OCI-LY3 (cell line): ENCODE measurements around the gene CACNG1.
"Not testable (repeated sequence)": the region's sequence is repeated elsewhere in the genome, so short reads cannot be mapped to it uniquely, and the experiment has no call there.

Source experiments
- H2AFZ ChIP-seq: fragments of 200-600, 300-600 bp; shearing (Covaris generic); 2 replicates; pipeline ENCODE4 v1.6.0; 2014; ENCODE audit warnings: antibody characterized with exemption, low read depth, low read length
- H3K27ac ChIP-seq: fragments of 200-600, 300-600 bp; sonication (generic); 2 replicates; pipeline ENCODE4 v1.5.1; 2014; ENCODE audit warnings: mild to moderate bottlenecking, low read length, moderate library complexity, mixed read lengths
- H3K27me3 ChIP-seq: fragments of 200-600, 300-600 bp; sonication (generic); 2 replicates; pipeline ENCODE4 v1.6.1; 2014; ENCODE audit warnings: low read depth, low read length, mixed read lengths
- H3K36me3 ChIP-seq: fragments of 200-600, 300-600 bp; sonication (generic); replicated peaks from 2 replicates; pipeline ENCODE3; 2014; ENCODE audit warnings: low read depth, low read length, mixed read lengths
- H3K4me1 ChIP-seq: fragments of 300-600, 200-600 bp; sonication (generic); 2 replicates; pipeline ENCODE4 v1.6.1; 2014; ENCODE audit warnings: low read length, mixed read lengths
- H3K4me2 ChIP-seq: fragments of 200-600, 300-600 bp; sonication (generic); 2 replicates; pipeline ENCODE4 v1.6.1; 2014; ENCODE audit warnings: low read length, mixed read lengths
- H3K4me3 ChIP-seq: fragments of 300-600, 200-600 bp; sonication (generic); 2 replicates; pipeline ENCODE4 v1.5.1; 2014; ENCODE audit warnings: antibody characterized with exemption, mild to moderate bottlenecking, low read length, moderate library complexity
- H3K79me2 ChIP-seq: fragments of 300-600, 200-600 bp; shearing (Covaris generic); 2 replicates; pipeline ENCODE4 v1.6.1; 2014; ENCODE audit warnings: mild to moderate bottlenecking, low read length, mixed read lengths
- H3K9ac ChIP-seq: fragments of 300-600, 200-600 bp; shearing (Covaris generic); 2 replicates; pipeline ENCODE4 v1.6.0; 2014; ENCODE audit warnings: mild to moderate bottlenecking, low read length, moderate library complexity
- H3K9me3 ChIP-seq: fragments of 200-600, 300-600 bp; shearing (Covaris generic); 2 replicates; pipeline ENCODE4 v1.6.1; 2014; ENCODE audit warnings: low read length, mixed read lengths; ENCODE audit not compliant: insufficient read depth
- H4K20me1 ChIP-seq: fragments of 200-600, 300-600 bp; sonication (generic); 2 replicates; pipeline ENCODE4 v1.6.1; 2016; ENCODE audit warnings: low read length, mixed read lengths; ENCODE audit not compliant: insufficient read depth
- EZH2phosphoT487 ChIP-seq: fragments of 200-600 bp; shearing (Covaris generic); IDR thresholded peaks from 2 replicates; pipeline ENCODE4 v1.6.1; 2018; ENCODE audit warnings: antibody characterized with exemption, mixed run types, low read depth
- TF ChIP-seq, protein P1 (sequence below): fragments of 200-600, 300-600 bp; sonication (generic); IDR thresholded peaks from 2 replicates; pipeline ENCODE4 v1.5.1; 2014; ENCODE audit warnings: antibody characterized with exemption, low read length, low read depth

Gene CACNG1

DNA sequence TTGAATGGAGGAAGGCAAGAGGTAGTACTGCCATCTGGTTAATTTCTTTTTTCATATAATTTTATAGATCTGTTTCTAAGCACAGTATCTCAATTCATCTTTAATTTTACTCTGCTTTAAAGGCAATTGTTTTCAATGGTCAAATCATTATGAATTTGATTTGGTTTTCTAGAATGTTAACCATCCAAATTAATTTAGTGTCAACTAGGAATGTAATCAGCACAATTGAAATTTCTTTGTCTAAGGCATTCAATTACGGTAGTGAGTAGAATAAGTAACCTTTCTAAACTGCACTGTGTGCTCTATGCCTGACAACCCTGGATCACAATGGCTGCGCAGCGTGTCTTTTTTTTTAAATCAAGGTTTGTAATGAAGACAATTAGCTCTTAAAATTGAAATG lies 44.3 kb downstream of the CACNG1 start:
- peaks cover 7% of the 10 kb centered on the region for H3K36me3 ChIP-seq
- H3K27ac ChIP-seq = no peak overlapping the region

GRCh38 chr17:67090341-67090740 lies 46.0 kb downstream of the CACNG1 start:
- H3K4me3 ChIP-seq = no peak overlapping the region
- no peak overlapping the region for H3K9ac ChIP-seq
- H2AFZ ChIP-seq = no peak overlapping the region
- H3K36me3 ChIP-seq = peaks cover 7% of the 10 kb centered on the region
- 0 out of 2 replicates have a peak, but pooled peaks cover 3% of the 10 kb centered on the region for H3K79me2 ChIP-seq
- no peaks in the 10 kb centered on the region for H3K4me1 ChIP-seq
- no peak overlapping the region for H3K4me2 ChIP-seq
- no peaks in the 10 kb centered on the region for H4K20me1 ChIP-seq
- no peak overlapping the region for H3K27ac ChIP-seq
- H3K27me3 ChIP-seq = no peaks in the 10 kb centered on the region
- TF ChIP-seq, protein P1, sequence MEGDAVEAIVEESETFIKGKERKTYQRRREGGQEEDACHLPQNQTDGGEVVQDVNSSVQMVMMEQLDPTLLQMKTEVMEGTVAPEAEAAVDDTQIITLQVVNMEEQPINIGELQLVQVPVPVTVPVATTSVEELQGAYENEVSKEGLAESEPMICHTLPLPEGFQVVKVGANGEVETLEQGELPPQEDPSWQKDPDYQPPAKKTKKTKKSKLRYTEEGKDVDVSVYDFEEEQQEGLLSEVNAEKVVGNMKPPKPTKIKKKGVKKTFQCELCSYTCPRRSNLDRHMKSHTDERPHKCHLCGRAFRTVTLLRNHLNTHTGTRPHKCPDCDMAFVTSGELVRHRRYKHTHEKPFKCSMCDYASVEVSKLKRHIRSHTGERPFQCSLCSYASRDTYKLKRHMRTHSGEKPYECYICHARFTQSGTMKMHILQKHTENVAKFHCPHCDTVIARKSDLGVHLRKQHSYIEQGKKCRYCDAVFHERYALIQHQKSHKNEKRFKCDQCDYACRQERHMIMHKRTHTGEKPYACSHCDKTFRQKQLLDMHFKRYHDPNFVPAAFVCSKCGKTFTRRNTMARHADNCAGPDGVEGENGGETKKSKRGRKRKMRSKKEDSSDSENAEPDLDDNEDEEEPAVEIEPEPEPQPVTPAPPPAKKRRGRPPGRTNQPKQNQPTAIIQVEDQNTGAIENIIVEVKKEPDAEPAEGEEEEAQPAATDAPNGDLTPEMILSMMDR = no peak
- TF ChIP-seq EZH2phosphoT487 = no peak
- H3K9me3 ChIP-seq = no peaks in the 10 kb centered on the region

More for the DNA sequence above, 44.3 kb downstream of the CACNG1 start:
- Histone ChIP-seq H3K9me3 (no peaks in the 10 kb centered on the region), H3K4me3 (no peak overlapping the region), H3K79me2 (0 out of 2 replicates have a peak, but pooled peaks cover 3% of the 10 kb centered on the region), H2AFZ (no peak overlapping the region), H3K4me2 (no peak overlapping the region), H3K9ac (no peak overlapping the region), H3K27me3 (no peaks in the 10 kb centered on the region), H3K4me1 (peaks cover 3% of the 10 kb centered on the region), H4K20me1 (no peaks in the 10 kb centered on the region)
- TF ChIP-seq, protein P1 = no peak
- no peak for TF ChIP-seq EZH2phosphoT487

DNA sequence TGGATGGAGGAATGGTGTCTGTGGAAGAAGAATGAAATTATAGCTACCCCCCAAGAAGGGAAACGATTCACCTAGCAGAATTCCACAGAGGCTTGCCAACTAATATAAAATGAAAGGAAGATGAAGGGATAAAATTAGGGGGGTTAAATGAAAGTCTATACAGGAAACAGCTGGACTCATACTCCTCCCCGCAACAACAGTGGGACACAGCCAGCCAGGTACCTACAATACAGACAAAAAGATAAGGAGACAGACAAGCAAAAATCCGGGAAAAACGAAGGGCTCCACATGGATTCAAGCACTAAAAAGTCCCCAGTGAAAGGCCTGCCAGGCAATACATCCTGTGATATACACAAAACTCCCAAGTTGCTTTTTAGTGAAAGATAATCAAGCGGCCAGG lies 47.9 kb downstream of the CACNG1 start:
- Histone ChIP-seq H3K27me3 (no peaks in the 10 kb centered on the region), H2AFZ (no peak overlapping the region), H3K9ac (no peak overlapping the region), H3K79me2 (0 out of 2 replicates have a peak, but pooled peaks cover 3% of the 10 kb centered on the region), H3K27ac (no peak overlapping the region), H3K4me2 (no peak overlapping the region), H3K9me3 (no peaks in the 10 kb centered on the region), H3K4me1 (no peaks in the 10 kb centered on the region), H3K4me3 (no peak overlapping the region), H3K36me3 (peaks cover 4% of the 10 kb centered on the region), H4K20me1 (peaks cover 7% of the 10 kb centered on the region; the same call in 1 of the 2 replicates)
- no peak for TF ChIP-seq EZH2phosphoT487
- TF ChIP-seq, protein P1 = no peak

DNA sequence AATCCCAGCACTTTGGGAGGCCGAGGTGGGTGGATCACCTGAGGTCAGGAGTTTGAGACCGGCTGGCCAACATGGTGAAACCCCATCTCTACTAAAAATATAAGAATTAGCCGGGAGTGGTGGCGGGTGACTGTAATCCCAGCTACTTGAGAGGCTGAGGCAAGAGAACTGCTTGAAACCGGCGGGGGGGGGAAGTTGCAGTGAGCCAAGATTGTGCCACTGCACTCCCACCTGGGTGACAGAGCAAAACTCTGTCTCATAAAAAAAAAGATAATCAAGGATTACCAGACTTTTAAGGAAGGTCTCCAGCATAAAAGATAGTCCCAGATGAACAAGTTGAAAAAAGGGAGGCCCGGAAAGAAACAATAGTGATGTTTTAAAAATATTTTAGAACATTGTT lies 48.4 kb downstream of the CACNG1 start:
- not testable (repeated sequence) for H3K27ac ChIP-seq, H2AFZ ChIP-seq, H3K27me3 ChIP-seq, H3K9me3 ChIP-seq, H3K36me3 ChIP-seq, H3K9ac ChIP-seq, H3K79me2 ChIP-seq, H4K20me1 ChIP-seq, H3K4me1 ChIP-seq, H3K4me2 ChIP-seq, H3K4me3 ChIP-seq
